A172 (cell line): Measurements from ENCODE around the gene LZTS2. TPM values are rescaled to one million over a fixed set of nuclear protein-coding genes. Genes with fewer than 3 reads are reported as not detected.
"Not testable (repeated sequence)": the region's sequence is repeated elsewhere in the genome, so short reads cannot be mapped to it uniquely, and the experiment has no call there.

Source experiments
- DNase-seq: peaks from one replicate; pipeline ENCODE4 v3.0.0-alpha.2; 2015; ENCODE audit warnings: low spot score
- total RNA-seq: library from RNA; depleted of rRNA; stranded (reverse); fragments of >200 nt; shearing (Covaris generic); gene quantifications from 2 replicates; pipeline ENCODE4 v1.2.3, GENCODE V29; 2014; rRNA removed

Gene LZTS2, protein sequence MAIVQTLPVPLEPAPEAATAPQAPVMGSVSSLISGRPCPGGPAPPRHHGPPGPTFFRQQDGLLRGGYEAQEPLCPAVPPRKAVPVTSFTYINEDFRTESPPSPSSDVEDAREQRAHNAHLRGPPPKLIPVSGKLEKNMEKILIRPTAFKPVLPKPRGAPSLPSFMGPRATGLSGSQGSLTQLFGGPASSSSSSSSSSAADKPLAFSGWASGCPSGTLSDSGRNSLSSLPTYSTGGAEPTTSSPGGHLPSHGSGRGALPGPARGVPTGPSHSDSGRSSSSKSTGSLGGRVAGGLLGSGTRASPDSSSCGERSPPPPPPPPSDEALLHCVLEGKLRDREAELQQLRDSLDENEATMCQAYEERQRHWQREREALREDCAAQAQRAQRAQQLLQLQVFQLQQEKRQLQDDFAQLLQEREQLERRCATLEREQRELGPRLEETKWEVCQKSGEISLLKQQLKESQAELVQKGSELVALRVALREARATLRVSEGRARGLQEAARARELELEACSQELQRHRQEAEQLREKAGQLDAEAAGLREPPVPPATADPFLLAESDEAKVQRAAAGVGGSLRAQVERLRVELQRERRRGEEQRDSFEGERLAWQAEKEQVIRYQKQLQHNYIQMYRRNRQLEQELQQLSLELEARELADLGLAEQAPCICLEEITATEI
- total RNA-seq: 66.5 and 76.9 TPM in 2 replicates

DNA sequence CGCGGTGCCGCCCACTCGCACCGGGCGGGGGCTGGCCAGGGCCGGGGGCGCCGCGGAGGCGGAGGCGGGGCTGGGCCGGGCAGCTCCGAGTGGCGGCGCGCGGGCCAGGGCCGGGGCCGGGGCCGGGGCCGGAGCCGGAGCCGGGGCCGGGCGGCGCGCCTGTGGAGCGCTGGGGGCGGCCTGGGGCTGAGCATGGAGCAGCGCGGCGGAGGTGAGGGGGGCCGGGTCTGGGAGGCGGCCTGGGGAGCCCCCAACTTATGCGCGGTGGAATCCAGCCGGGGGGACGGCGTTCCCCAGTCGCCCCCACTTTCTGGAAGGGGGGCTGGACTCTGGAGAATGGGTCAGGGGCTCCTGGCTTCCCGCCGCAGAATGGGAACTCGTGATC, at the start of gene LZTS2:
LZTS2 (plus strand) TSS at position 67 of the 385 bp plus-strand sequence. CDS start 2,731 bp downstream, outside the sequence.
- DNase-seq: no peak

DNA sequence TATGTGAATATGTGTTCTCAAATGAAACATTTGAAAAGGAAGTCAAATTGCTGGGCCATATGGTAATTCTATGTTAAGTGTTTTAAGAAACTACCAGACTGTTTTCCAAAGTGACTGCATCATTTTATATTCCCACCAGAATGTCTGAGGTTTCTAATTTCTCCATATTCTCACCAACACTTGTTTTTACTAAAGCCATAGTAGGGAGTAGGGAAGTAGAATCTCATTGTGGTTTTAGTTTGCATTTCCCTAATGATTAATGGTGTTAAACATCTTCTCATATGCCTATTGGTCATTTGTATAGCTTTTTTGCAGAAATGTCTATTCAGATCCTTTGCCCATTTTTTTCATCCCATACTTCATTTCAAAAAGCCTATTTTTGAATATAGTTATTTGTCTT, 39.4 kb upstream of the LZTS2 start:
- DNase-seq: no peak

DNA sequence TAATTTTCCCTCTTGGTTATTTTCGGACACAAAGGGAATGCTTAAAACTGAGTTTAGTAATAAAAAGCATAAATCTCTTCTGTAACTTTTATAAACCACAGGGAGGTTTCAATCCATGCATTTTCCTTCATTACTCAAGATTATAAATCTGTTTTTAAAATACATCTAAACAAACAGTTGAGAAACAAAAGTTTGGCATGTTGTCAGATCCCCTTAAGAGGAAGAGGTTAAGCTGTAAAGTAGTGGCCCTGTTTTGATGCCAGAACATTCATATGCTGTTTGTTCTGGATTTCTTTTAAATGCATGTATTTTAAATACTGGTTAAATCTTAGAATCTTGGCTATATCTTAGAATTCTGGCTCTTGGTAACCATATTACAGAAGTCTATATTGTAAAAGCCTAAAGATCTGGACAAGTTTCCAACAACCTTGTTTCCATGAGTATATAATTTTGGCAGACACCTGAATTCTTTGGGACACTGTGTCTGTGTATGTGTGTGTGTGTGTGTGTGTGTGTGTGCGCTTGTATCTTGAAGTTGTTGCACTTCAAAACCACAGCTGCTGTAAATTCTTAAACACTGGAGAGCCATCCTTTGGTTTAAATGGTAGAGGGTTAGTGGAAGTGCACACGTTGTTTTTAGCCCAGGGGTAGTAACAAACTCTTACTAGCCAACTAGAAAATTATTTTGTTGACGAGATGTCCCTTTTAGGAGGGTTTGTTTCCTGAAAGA, 37.1 kb upstream of the LZTS2 start:
- no peak for DNase-seq

DNA sequence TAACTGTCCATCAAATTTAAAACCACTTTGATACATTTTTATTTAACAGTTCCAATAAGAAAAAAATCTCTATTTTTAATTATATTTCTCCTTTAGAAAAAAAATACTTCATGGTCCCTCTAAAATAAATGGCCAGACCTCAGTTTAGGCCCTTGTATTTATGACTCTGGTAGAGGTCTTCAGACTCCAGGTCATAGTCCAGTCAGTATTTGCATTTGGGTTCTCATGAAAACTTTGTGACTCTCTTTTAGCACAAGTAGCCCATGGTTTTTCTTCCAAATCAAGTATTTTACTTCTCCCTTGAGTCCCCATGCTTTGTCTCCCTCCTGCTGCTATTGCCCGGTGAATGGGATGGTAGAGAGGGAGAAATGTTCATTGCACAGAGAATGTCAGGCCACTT, 35.8 kb upstream of the LZTS2 start:
- DNase-seq: no peak

DNA sequence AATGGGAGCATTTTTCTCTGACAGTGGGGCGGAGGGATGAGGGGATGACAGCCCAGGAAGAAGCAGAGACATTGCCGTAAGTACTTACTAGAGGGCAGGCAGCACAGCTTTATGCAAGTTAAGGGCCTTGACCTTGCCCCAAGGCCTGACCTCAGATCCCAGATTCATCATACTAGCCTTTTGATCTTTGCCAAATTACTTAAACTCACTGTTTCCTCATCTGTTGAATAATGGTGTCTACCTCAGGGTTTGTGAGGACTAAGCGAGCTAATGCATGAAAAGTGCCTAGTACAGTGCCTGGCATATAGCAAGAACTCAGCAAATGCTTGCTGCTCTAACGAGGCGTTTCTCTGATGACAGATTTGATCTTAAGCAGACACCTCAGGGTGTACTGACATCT, 33.8 kb upstream of the LZTS2 start:
- no peak for DNase-seq

DNA sequence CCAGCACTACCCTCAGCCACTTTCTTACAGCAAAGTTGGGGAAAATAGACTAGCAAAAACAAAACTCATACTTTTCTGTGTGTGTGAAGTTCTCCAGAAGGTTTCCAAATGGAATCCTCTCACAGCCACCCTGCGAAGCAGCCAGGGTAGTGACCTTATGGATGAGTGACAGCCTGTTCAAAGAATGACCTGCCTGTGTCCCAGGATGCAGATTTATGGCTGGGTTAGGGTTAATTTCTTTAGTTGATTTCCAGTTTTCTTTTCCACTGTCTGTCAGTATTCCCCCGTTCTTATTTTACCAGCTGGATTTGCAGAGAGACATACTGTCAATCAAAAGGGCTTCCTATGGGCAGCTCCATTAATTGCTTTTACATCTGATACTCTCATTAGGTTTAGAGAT, 32.7 kb upstream of the LZTS2 start:
- DNase-seq: no peak

DNA sequence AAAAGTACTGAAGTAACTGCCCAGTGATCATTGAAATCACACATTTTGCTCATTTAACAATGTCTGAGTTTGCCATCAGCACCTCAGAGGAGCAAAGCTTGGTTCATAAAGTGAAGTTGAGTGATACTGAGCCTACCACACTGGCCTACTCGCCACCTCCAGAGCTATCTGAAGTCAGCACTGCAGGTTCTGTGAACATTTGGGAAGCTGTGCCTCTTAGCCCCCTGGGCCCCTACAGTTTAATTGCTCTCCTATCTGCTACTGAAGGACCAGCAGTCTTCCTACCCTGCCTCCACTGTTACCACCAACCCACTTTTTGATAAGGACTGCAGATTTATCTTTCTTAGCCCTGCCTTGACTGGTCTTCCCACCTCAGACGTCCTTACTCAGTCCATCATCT, 32.3 kb upstream of the LZTS2 start:
- DNase-seq: no peak

DNA sequence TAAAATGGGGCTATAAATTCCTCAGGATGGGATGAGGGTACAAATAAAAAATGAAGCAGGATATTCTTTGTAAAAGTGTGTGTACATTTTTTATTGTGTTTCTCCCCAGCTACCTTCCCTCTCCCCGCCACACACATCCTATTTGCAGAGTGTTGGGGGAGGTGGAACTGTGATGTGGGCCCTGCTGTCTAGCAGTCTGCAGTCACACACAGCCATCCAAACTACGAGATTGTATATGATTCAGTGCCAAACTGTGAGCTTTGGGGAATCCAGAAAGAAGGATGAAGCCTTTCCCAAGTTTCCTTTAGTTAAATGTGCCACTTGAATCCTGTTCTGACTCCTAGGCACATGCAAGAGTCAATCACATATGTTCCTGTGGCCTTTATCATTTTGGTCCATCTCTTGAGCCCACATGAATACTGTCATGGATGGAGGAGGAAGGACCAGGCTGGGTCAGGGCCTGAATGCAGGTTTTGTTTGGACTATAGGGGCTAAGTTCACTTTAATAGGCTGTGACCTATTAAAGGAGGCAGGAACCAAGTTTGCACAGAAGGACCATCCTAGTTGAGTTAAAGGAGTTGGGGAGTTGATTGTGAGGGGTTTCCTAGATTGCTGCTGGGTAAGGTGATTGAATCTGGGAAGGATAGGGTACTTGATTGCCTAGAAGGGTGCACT, 31.4 kb upstream of the LZTS2 start:
- DNase-seq: no peak

DNA sequence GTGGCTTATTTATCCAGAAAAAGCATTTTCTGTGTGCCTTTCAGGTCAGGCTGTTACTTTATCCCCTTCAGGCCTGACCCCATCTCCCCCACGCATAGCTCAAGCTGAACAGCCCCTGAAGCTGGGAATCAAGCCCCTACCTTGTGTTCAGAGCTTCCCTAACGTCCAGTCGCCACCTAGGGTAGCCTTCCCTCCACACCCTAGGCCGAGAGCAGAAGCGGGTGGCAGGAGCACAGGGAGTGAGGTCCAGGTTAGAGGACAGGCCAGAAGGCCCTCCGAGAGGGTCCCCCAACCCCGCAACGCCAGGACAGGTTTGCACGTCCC, 30.8 kb upstream of the LZTS2 start:
- DNase-seq: no peak

DNA sequence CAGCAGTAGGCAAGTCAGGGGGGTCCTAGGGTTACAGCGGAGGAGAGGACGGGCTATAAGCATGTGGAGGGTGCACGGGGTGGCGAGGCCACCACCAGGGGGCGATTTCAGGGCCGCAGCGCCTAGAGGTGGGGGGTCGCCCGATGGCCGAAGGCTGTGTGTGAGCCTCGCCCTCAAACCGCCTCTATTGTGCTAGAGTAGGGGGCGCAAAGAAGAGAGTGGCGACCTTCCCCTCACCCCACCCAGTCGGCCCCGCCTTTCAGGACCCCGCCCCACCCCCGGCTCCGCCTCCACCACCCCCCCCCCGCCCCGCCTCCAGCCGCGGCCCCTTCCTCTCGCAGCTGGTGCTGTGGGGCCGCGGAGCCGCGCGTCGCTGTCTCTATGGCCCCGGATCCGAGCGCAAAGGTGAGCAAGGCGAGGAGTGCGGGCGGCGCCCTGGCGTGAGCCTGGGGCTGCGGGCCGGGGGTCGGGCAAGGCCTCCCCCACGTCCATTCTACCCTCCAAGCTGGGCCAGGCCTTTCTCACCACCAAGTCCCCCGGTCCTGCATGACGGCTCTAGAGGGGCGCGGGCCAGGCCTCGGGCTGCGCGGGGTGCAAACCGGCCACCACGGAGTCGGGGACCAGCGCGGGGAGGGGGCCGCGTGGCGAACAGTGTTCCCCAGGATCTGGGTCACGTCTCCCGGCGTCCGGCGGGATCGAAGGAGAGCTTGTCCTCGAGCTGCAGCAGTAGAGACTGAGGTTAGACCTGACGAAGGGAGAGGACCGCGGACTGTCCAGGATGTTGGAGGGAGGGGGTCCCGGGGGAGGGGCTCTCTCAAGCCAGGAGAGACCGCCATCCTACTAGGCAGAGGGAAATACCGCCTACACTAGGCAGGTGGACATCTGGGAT, 30.2 kb upstream of the LZTS2 start, which contains the start of gene SEMA4G:
SEMA4G (plus strand) TSS at position 318 of the 889 bp plus-strand sequence. CDS start 3,409 bp downstream, outside the sequence.
- no peak for DNase-seq

DNA sequence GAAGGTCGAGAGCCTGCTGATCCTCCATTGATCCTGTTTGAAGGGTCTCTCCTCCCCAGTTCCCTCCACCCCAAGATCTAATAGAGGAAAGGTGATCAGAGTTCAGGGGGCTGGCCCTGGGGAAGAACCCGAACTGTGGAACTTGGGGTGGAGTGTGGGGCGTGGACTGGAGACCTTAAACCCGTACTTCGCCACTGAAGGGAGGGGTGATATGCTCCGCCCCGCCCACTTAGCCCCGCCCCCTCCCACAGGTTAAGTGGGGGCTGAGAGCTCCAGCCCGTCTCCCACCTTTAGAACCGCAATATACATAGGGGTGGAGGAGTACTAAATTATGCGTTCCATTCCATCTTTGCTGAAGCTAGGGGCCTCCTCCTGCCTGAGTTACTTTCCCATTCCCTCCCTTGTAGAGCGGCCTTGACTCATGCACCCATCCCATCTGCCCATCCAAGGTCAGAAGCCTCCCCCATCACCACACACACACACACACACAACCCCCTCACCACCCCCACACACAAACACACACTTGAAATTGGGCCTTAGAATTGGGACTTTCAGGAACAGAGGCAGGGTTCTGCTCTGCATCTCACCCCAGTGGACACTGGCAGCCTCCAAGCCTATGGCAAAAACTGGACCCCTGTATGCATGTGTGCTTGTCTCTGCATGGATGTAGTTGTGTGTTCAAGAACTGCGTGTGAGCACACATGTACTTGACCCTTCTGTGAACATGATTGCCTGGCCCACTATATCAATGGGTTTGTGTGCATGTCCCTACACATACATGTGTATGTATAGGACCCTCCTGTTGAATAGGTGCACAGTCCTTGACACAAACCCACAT, 29.3 kb upstream of the LZTS2 start:
- DNase-seq: no peak

DNA sequence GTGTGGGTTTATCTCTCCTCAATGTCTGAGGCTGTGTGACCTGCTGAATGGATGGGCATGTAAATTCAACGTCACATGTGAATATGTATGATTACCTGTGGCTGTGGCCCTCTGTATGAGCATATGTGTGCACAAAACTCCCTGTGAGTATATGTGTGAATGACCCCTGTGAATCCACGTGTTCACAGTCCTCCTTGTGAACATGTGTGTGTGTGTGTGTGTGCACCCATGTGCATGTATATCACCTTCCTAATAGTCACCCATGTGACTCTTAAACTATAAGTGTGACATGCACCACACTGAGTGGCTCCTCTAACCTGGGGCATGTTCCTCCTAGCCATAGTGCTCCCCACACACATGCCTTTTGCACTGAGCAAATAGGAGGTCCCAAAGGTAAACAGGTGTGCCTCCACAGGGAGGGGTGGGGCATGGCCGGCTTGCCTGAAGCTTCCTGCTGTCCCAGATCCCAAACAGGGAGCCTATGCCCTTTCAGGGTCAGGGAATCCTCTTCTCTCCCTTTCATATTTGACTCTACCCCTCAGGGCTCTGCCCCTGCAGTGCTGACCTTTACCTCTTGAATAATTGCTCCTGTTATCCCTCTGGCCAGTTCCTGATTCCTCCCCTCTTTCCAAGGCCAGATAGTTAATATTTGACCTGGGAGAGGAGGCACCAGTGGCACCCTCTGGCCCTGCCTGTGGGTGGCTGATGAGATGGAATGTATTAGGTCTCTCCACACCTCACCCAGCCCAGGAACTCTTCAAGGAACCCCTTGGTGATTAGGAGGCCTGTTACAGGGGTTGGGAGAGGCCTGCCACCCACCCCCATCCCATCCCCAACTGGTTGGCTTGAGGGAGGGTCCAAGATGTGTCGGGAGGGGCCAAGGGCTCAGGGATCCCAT, 28.4 kb upstream of the LZTS2 start:
- no peak for DNase-seq

DNA sequence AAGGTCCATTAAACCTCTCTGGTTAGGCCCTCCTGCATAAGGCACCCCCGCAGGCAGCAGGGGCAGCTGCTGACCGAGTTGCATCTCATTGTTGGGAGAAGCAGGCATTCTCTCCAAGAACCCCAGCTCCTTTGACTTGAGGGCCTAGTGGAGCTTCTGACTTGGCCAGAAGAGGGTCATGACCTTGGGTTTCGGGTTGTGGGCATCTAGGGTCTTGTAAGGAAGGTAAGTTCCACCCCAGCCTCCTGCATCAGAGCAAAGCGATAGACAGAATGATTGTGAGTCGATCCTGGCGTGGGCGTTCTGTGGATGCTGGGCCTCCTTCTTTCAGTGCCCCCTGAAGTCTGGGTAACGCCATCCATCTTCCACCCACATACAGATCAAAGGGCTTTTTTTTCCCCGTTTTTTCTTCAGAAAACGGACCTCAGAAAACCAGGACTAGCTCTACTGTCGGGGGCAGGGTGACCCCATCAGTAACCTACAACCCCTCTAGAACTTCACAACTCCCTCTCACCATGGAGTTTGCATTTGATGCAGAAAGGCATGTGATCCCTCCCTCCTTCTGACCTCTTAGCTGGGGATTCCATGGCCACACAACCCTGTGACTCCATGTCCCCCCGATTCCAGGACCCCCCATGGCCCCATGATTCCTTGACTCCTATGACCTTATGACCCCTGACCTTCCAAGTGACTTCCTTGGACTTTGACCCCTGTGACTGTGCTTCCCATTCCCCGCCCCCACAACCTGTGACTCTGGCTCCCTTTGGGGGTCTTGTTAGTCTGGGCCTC, 27.3 kb upstream of the LZTS2 start:
- no peak for DNase-seq

DNA sequence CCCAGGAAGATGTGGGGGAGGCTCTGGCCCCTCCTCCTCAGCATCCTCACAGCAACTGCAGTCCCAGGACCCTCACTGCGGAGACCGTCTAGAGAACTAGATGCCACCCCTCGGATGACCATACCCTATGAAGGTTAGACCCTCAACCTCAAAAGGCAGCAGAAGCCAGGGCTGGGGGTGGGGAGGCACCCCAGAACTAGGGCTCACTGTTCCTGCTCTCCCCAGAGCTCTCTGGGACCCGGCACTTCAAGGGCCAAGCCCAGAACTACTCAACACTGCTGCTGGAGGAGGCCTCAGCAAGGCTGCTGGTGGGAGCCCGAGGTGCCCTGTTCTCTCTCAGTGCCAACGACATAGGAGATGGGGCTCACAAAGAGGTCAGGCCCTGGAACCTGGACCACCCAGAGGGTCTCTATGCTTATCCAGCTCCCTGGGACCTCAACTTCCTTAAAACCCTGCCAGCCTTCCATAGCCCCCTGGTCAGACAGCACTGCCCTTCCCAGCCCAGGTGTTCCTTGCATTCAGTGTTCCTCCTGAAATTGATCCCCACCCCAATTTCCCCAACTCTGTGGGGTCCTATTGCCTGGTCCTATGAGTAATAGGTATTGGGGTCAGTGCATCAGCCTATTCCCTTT, 26.6 kb upstream of the LZTS2 start:
- DNase-seq: no peak

DNA sequence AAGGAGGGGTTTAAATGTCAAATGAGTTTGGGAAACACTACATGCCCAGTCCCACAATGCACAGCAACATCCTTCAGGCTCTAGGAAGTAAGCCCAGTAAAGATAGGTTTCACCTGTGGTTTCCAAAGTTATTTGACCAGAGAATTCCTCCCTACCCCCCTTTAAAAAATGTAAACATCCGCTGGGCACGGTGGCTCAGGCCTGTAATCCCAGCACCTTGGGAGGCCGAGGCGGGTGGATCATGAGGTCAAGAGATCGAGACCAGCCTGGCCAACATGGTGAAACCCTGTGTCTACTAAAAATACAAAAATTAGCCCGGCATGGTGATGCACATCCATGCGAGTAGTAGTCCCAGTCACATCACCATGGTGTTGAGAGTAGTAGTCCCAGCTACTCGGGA, 24.2 kb upstream of the LZTS2 start:
- DNase-seq: not testable (repeated sequence)

DNA sequence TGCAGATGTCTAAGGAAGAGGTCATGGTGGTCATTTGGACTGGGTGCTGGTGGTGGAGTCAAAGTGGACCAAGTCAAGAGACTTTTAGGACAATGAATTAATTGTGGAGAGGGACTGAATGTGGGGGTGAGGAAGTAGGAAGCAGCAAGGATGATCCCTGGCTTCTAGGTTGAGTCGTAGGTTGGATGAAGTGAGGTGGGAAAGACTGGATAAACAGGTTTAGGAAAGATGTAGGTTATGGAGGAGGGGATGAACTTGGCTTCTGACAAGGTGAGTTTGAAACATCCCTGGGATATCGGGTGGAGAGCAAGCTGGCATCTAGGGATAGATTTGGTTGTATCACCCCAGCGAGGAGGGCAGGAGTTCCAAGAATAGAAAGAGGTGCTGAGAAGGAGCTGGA, 22.7 kb upstream of the LZTS2 start:
- DNase-seq: no peak

DNA sequence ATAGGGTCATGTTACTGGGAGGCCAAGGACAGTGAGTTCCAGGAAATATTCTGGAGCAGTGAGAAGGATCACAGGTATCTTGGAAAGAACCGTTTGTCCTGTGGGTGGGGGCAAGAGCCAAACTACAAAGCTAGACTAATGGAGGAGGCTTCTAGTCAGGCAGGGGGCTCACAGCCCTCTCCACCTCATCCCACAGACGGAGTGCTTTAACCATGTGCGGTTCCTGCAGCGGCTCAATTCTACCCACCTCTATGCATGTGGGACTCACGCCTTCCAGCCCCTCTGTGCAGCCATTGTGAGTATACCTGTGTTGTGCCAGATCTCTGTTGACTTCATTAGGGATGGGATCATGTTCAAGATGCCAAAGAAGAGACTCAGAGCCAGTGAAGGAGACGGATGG, 22.2 kb upstream of the LZTS2 start:
- no peak for DNase-seq
